Epithelial cell of esophagus (primary cell): ENCODE measurements around the gene COPS2.
"Not testable (repeated sequence)": the region's sequence is repeated elsewhere in the genome, so short reads cannot be mapped to it uniquely, and the experiment has no call there.

Experiments
- DNase-seq: peaks from one replicate; pipeline ENCODE4 v3.0.0; 2010; ENCODE audit warnings: low read depth
- H3K4me3 ChIP-seq: 2 replicates; pipeline ENCODE4 v1.5.1; 2011; ENCODE audit warnings: mild to moderate bottlenecking, low read length, control low read depth
- CTCF ChIP-seq: IDR thresholded peaks from 2 replicates; pipeline ENCODE4 v1.5.1; 2011; ENCODE audit warnings: low read depth, mild to moderate bottlenecking, low read length, control low read depth, inconsistent platforms; ENCODE audit not compliant: insufficient read depth; ENCODE audit errors: missing control alignments

COPS2 gene

GRCh38 chr15:49188933-49189332 lies 33.5 kb upstream of the COPS2 start:
- DNase-seq = no peak
- no peak for TF ChIP-seq CTCF
- no peak overlapping the region for H3K4me3 ChIP-seq

GRCh38 chr15:49187549-49188245 lies 32.3 kb upstream of the COPS2 start:
- peak; percentile 33 for DNase-seq
- TF ChIP-seq CTCF = no peak
- no peak overlapping the region for H3K4me3 ChIP-seq

DNA sequence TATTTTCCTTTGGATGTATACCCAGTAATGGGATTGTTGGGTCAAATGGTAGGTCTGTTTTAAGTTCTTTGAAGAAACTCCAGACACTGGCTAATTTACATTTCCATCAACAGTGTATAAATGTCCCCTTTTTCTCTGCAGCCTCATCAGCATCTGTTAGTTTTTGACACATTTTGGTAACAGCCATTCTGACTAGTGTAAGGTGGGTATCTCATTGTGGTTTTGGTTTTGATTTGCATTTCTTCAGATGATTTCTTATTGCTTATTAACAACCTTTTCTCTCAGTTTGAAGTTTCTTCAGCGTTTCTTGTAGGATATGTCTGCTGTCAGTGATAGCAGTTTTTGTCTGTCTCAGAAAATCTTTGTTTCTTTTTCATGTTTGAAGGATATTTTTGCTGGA lies 30.1 kb upstream of the COPS2 start:
- TF ChIP-seq CTCF = no peak
- DNase-seq = no peak
- H3K4me3 ChIP-seq = no peak overlapping the region

- not testable (repeated sequence) for H3K4me3 ChIP-seq
Measured at GRCh38 chr15:49183741-49184140, 28.3 kb upstream of the COPS2 start.

GRCh38 chr15:49182128-49182527 lies 26.7 kb upstream of the COPS2 start:
- H3K4me3 ChIP-seq = no peak overlapping the region
- DNase-seq = no peak
- no peak for TF ChIP-seq CTCF

More at GRCh38 chr15:49183741-49184140, 28.3 kb upstream of the COPS2 start:
- DNase-seq = not testable (repeated sequence)

- DNase-seq = no peak
- no peak overlapping the region for H3K4me3 ChIP-seq
- no peak for TF ChIP-seq CTCF
Measured at GRCh38 chr15:49179433-49180190, 24.2 kb upstream of the COPS2 start.

DNA sequence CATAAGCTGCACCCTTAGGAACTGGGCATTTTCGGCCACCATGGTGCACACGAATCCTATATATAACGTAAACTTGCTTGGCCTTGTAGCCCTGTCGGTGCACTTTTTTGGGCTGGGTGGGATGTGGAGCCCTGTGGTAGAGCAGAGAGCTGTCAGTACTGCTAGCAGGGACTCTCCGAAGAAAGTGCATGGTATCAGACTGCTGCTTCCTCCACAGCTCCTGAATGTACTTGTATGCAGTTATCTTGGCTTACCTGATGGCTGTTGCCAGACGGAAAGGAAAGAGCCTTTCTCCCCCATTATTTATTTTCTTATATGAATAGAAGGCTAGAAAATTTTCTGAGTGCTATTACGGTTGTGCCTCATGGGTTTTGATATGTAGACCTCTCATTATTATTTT lies 23.1 kb upstream of the COPS2 start:
- no peak for DNase-seq
- H3K4me3 ChIP-seq = no peak overlapping the region
- no peak for TF ChIP-seq CTCF

DNA sequence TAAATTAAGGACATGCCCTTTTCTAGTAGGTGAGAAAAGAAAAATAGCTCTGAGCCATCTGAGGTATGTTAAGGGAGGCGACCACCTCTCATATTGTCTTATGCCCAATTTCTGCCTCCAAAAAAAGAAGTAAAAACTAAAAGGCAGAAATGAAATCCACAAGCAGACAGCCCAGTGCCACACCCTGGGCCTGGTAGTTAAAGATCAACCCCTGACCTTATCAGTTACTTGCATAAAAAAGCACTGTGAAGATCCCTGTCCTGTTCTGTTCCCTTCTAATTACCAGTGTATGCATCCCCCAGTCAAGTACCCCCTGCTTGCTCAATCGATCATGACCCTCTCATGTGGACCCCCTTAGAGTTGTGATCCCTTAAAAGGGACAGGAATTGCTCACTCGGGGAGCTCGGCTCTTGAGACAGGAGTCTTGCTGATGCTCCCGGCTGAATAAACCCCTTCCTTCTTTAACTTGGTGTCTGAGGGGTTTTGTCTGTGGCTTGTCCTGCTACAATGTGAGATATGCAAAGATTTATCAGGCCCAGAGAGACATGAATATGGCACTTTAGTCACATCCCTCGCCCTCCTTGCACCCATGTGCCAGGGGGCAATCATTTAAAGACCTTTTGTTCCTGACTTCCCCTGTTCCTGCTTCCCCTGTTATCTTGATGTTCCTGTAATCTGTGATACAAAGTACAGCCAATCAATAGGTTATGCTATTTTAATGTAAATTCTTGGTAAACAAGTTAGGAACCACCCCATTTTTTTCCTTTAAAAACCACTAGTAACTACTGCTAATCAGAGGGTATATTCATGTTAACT lies 20.4 kb upstream of the COPS2 start:
- DNase-seq = not testable (repeated sequence)

More for the DNA sequence above, 20.4 kb upstream of the COPS2 start:
- not testable (repeated sequence) for H3K4me3 ChIP-seq
